GM19468 (cell line): ENCODE results near the gene RBKS.
"Not testable (repeated sequence)": the region's sequence is repeated elsewhere in the genome, so short reads cannot be mapped to it uniquely, and the experiment has no call there.

Experiments
- ATAC-seq: cut with Tn5 transposase; IDR thresholded peaks from one replicate; pipeline ENCODE4 v1.9.1; 2021; ENCODE audit warnings: mild to moderate bottlenecking, moderate library complexity, moderate number of reproducible peaks; ENCODE audit not compliant: unreplicated experiment; ENCODE audit errors: extremely low read depth

Gene RBKS

GRCh38 chr2:27878825-27879224 is 11.4 kb downstream of the RBKS start:
- ATAC-seq: no peak

- ATAC-seq: no peak
Observed at GRCh38 chr2:27875089-27875881, 14.9 kb downstream of the RBKS start.

GRCh38 chr2:27873091-27873490 is 17.1 kb downstream of the RBKS start:
- ATAC-seq: no peak

GRCh38 chr2:27871802-27872201 is 18.4 kb downstream of the RBKS start:
- ATAC-seq: no peak

GRCh38 chr2:27870724-27871123 is 19.5 kb downstream of the RBKS start:
- ATAC-seq: no peak

- ATAC-seq: no peak
Observed at GRCh38 chr2:27869763-27870162, 20.4 kb downstream of the RBKS start.

GRCh38 chr2:27866237-27866636 is 23.9 kb downstream of the RBKS start:
- ATAC-seq: no peak

- not testable (repeated sequence) for ATAC-seq
Observed at GRCh38 chr2:27863955-27864354, 26.2 kb downstream of the RBKS start.

- no peak for ATAC-seq
Observed at GRCh38 chr2:27863146-27863545, 27.0 kb downstream of the RBKS start.

- ATAC-seq: no peak
Observed at GRCh38 chr2:27860111-27860510, 30.1 kb downstream of the RBKS start.

GRCh38 chr2:27857417-27858172 is 32.6 kb downstream of the RBKS start:
- ATAC-seq: no peak

GRCh38 chr2:27856956-27857355 is 33.2 kb downstream of the RBKS start:
- ATAC-seq: no peak

GRCh38 chr2:27856386-27856785 is 33.8 kb downstream of the RBKS start:
- no peak for ATAC-seq

GRCh38 chr2:27855476-27855875 is 34.7 kb downstream of the RBKS start:
- ATAC-seq: no peak

GRCh38 chr2:27854229-27854862 is 35.8 kb downstream of the RBKS start:
- ATAC-seq: no peak

GRCh38 chr2:27852691-27853090 is 37.5 kb downstream of the RBKS start:
- ATAC-seq: no peak

GRCh38 chr2:27849558-27850205 is 40.5 kb downstream of the RBKS start:
- no peak for ATAC-seq

- ATAC-seq: no peak
Observed at GRCh38 chr2:27847333-27847732, 42.9 kb downstream of the RBKS start.

GRCh38 chr2:27844821-27845255 is 45.3 kb downstream of the RBKS start:
- ATAC-seq: no peak

- no peak for ATAC-seq
Observed at GRCh38 chr2:27843992-27844391, 46.2 kb downstream of the RBKS start.

GRCh38 chr2:27842894-27843293 is 47.3 kb downstream of the RBKS start:
- ATAC-seq: no peak
